Adipose tissue (tissue), 3 donors: ENCODE data around the gene TMEM163. TPM values are rescaled to one million over a fixed set of nuclear protein-coding genes. Genes with fewer than 3 reads are reported as not detected.
"Not testable (repeated sequence)": the region's sequence is repeated elsewhere in the genome, so short reads cannot be mapped to it uniquely, and the experiment has no call there.

ENCODE experiments used
- H3K27ac ChIP-seq: one replicate; pipeline ENCODE4 v1.5.1; 2013; ENCODE audit warnings: low read depth, low read length
- WGBS, 3 donors: extraction: QIAGEN DNeasy Blood & Tissue Kit; methylation state at CpG; one replicate each; pipeline ENCODE4 v1.1.7; 2013; 5-methylcytosine and 5-hydroxymethylcytosine counted together
- polyA plus RNA-seq, 3 donors: library from polyadenylated mRNA; stranded (reverse); fragments of 200-250 nt; gene quantifications; one replicate each; pipeline ENCODE4 v1.2.3, GENCODE V29; 2013
- donor health status: healthy with polysubstance abuse.
- donor health status: Bipolar disorder and iron deficiency.
- donor health status: healthy.

TMEM163 gene
- polyA plus RNA-seq, 3 donors: 1.5 to 36.4 (median 2.4) TPM

GRCh38 chr2:134674687-134675086 is 44.1 kb downstream of the TMEM163 start:
- no peak overlapping the region for H3K27ac ChIP-seq
- 45 to 81% (median 75%) methylated on average over 4 of the region's 4 CpGs for WGBS, 3 donors

DNA sequence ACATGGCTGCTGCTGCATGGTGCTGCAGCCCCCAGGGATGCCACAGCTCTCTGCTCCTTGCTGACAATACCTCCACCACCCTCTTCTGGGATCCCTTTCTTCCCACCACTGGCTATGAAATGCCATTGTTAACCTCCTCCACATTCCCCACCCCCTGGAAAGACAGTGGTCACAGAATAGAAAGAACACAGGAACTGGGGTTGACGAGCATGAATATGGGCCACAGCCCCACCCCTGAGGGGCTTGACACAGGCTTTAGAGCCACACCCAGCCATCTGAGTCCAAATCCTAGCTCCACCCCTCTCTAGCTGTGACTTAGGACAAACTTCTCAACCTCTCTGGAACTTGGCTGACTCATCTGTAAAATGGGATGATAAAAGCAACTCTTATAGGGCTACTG is 47.3 kb downstream of the TMEM163 start:
- 0 to 22% (median 0%) methylated on average over 1 of the region's 1 CpG for WGBS, 3 donors
- no peak overlapping the region for H3K27ac ChIP-seq

GRCh38 chr2:134670955-134671354 is 47.8 kb downstream of the TMEM163 start:
- no peak overlapping the region for H3K27ac ChIP-seq
- 15 to 41% (median 32%) methylated on average over 4 of the region's 4 CpGs for WGBS, 3 donors

DNA sequence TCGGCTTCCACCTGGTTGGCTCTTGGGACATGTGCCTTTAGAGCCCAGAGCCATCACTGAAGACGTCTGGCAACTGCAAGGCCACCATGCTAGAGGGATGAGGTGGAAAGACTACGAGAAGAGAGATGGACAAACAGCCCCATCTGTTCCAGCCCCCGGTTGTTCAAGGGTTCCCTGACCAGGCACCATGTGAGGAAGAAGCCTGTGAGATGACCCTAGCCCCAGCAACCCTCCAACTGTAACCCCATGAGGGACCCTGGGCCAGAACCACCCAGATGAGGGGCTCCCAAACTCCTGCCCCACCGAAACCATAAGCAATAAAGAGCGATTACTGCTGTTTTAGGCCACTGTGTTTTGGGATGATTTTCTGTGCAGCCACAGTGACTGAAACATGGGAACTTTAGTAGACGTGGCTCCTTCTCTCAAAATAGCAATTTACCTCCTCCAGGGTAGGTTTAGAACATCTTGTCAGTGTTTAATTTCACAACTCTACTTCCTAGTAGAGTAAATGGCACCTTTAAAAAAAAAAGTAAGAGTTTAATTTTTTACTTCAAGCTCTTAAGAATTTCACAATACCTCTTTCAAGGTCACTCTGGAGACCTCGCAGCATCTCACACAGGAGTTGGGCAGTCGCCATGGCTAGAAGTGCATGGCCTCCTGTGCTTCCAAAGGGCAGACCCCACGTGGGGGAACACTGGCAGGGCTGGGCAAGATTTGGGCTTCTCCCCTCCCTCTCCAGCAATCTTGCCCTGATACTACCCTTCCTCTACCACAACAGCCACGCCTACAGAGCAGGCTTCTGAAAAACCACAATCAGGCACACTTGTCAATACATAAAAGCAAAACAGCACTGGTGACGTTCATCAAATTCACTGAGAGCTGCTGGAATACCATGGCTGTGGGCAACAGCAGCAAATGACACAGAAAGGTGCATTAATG is 48.8 kb downstream of the TMEM163 start:
- WGBS, 3 donors: 57 to 69% (median 63%) methylated on average over 12 of the region's 12 CpGs
- H3K27ac ChIP-seq: no peak overlapping the region

GRCh38 chr2:134668821-134669220 is 50.0 kb downstream of the TMEM163 start:
- no peak overlapping the region for H3K27ac ChIP-seq
- 71 to 83% (median 75%) methylated on average over 7 of the region's 7 CpGs for WGBS, 3 donors

GRCh38 chr2:134667541-134667940 is 51.3 kb downstream of the TMEM163 start:
- WGBS, 3 donors: 54 to 94% (median 90%) methylated on average over 2 of the region's 2 CpGs
- no peak overlapping the region for H3K27ac ChIP-seq

DNA sequence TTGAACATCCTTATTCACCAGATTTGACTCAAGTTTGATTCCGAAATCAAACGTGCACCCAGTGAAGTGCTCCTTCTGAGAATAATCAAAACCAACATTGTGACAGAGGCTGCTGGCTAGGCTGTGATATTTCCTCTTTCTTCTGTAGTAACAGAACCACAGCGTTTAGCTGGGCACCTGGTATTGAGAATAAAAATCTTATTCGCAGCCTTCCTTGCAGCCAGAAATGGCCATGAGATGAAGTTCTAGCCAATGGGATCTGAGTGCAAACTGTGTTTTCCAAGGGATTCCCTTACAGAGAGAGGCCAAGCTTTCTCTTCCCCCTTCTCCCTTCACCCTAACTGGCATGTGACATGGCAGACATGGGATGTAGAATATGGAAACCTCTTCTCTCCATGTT is 51.7 kb downstream of the TMEM163 start:
- no peak overlapping the region for H3K27ac ChIP-seq
- WGBS, 3 donors: 75 to 84% (median 80%) methylated on average over 4 of the region's 4 CpGs

GRCh38 chr2:134665727-134666506 is 52.9 kb downstream of the TMEM163 start:
- H3K27ac ChIP-seq: no peak overlapping the region
- WGBS, 3 donors: 77 to 85% (median 81%) methylated on average over 7 of the region's 7 CpGs

DNA sequence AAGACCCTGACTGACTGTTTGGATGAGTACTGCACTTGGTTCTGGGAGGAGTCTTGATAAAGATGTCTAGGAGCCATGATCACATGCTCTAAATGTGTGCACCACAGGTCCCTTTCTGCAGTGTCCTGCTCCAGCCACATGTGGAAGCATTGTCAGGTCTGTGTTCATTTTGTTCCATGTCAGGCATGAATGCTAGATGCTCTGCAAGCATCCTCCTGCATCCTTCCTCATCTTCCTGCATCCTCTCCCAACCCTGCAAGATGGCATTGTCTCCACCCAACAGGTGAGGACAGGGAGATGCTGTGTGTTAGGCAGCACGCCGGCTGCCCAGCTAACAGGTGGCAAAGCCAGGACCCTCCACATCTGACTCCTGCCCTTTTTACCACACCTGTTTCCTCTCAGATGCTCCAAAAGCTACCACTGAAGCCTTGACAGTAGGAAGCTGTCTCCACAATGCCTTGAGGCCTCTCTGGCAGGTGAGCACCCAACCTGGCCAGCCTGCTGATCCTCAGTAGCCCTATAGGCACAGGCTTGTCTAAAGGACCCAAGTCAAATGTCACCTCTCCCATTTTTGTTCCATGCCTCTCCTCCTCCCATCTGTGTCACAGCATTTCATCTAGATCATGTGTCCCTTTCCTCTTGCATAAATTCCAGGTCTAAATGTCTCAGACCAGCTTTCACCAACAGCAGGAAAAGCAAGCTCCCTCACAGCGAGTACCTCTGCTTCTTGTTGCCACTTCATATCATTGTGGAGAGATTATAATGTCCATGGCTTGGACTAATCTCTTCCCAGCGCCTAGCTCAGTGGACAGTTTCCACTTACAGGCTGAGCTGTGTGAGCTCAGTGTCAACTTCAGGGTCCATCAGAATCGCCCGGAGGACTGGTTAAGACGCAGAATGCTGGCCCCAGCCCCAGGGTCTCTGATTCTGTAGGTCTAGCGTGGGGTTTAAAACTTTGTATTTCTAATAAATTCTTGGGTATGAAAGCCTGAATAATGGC is 55.0 kb downstream of the TMEM163 start:
- WGBS, 3 donors: 90 to 91% (median 91%) methylated on average over 8 of the region's 8 CpGs
- no peak overlapping the region for H3K27ac ChIP-seq

DNA sequence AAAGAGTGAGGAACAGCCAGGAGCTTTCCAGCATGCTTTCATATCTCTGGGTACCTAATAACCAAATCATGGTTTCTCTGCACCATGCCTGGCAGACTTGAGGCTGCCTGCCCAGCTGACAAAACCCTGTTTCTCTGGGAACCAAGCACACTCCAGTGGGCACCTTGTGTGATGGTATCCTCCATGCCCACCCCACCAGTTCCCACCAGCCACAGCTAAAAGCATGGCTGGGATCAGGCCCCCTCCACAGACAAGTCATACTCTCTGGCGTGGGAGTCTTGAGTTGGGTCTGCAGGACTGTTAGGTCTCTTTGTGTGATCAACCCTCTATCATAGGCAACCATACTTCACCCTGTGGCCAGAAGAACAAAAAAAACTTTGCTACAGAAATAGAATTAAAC is 56.0 kb downstream of the TMEM163 start:
- 93 to 100% (median 97%) methylated on average over 1 of the region's 1 CpG for WGBS, 3 donors
- no peak overlapping the region for H3K27ac ChIP-seq

DNA sequence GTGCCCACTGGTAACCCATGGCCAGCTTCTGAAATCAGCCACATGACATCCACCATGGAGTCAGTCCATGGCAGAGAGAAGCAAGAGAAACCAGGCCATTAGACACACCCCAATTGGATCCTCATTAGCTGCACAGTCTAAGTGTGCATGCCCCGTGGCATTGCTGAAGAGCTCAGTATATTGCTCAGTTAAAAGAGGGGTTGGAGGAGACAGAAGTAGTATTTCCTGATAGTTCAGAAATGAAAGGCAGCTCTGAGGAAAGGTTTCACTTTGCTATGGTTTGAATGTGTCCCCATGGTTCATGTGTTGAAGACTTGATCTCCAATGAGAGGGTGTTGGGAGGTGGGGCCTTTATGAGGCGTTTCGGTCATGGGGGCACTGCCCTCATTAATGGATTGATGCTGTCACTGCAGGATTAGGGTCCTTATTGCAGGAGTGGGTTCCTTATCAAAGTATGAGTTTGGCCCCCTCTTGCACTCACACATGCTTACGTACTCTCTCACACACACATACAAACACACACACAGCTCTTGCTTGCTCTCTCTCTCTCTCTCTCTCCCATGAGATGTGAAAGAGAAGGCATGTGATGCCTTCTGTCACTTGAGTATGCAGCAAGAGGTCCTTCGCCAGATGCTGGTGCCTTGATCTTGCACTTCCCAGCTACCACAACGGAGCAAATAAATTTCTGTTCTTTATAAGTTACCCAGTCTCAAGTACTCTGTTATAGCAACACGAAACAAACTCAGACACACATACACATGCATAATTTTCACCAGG is 58.0 kb downstream of the TMEM163 start:
- no peak overlapping the region for H3K27ac ChIP-seq
- WGBS, 3 donors: 82 to 91% (median 89%) methylated on average over 7 of the region's 7 CpGs

DNA sequence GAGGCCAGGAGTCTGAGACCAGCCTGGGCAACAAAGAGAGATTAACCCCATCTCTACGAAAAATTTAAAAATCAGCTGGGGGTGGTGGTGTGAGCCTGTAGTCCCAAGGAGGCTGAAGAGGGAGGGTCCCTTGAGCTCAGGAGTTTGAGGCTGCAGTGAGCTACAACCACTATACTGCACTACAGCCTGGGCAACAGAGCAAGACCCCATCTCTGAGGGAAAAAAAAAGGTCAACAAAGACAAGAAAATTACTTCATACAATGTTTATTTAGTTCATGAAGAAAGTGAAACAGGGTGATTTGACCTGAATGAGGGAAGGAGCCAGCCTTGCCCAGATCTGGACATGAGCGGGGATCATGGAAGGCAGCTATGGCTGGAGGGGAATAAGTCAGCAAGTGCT is 59.1 kb downstream of the TMEM163 start:
- 48 to 68% (median 50%) methylated on average over 2 of the region's 2 CpGs for WGBS, 3 donors

GRCh38 chr2:134657650-134658250 is 61.0 kb downstream of the TMEM163 start:
- no peak overlapping the region for H3K27ac ChIP-seq
- 74 to 78% (median 78%) methylated on average over 12 of the region's 12 CpGs for WGBS, 3 donors

More for the DNA sequence above, 59.1 kb downstream of the TMEM163 start:
- H3K27ac ChIP-seq: no peak overlapping the region

- H3K27ac ChIP-seq: not testable (repeated sequence)
- WGBS, 3 donors: 96 to 98% (median 96%) methylated on average over 5 to 8 of the region's 15 CpGs
Measured at GRCh38 chr2:134656391-134656790, 62.4 kb downstream of the TMEM163 start.

GRCh38 chr2:134648586-134648985 is 70.2 kb downstream of the TMEM163 start:
- WGBS, 3 donors: 52 to 70% (median 63%) methylated on average over 5 of the region's 5 CpGs
- no peak overlapping the region for H3K27ac ChIP-seq

DNA sequence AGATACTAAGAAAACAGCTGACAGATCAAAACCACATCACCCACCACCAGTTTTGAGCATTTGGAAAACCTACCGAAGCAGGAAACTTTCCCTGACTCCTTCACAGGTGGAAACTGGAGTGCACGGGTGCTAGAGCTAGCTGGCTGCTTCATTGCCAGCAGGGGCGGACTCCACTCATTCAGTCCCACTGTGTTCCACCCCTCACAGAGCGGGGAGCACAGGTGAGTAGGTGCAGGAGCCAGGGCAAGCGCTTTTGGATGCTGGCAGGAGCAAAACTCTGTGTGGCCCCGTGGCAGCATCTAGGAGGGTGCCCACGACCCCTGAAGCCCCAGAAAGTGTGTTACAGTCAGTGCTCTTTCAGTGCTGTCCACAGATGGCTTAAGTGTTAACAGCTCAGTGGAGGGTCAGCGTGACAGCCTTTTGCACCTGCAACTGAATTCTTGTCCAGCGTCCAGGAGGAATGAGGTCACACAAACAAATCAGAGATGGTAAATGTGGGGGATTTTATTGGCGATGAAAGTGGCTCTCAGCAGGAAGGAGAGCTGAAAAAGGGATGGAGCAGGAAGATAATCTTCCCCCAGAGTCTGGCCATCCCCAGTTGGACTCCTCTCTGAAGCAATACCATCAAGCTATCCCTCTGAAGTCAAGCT is 71.1 kb downstream of the TMEM163 start:
- no peak overlapping the region for H3K27ac ChIP-seq
- 71 to 82% (median 77%) methylated on average over 10 of the region's 10 CpGs for WGBS, 3 donors

GRCh38 chr2:134642938-134643337 is 75.9 kb downstream of the TMEM163 start:
- no peak overlapping the region for H3K27ac ChIP-seq
- WGBS, 3 donors: 89 to 93% (median 90%) methylated on average over 1 of the region's 1 CpG
